ENCODE data around the gene DCHS1. TPM values are rescaled to one million over a fixed set of nuclear protein-coding genes. Genes with fewer than 3 reads are reported as not detected.

Gene DCHS1
- total RNA-seq, 1 experiment from 2014 or later: 14.2 TPM

- TF ChIP-seq KAT7 (CRISPR knock-in tag; IDR thresholded peaks at IDR 0.05; ENCODE audit: borderline replicate concordance) (no peak), MLX (CRISPR knock-in tag; IDR thresholded peaks at IDR 0.05) (no peak), MYBL2 (CRISPR knock-in tag; IDR thresholded peaks at IDR 0.05) (no peak)
Observed at GRCh38 chr11:6623391-6624363, 31.9 kb downstream of the DCHS1 start (continued).

DNA sequence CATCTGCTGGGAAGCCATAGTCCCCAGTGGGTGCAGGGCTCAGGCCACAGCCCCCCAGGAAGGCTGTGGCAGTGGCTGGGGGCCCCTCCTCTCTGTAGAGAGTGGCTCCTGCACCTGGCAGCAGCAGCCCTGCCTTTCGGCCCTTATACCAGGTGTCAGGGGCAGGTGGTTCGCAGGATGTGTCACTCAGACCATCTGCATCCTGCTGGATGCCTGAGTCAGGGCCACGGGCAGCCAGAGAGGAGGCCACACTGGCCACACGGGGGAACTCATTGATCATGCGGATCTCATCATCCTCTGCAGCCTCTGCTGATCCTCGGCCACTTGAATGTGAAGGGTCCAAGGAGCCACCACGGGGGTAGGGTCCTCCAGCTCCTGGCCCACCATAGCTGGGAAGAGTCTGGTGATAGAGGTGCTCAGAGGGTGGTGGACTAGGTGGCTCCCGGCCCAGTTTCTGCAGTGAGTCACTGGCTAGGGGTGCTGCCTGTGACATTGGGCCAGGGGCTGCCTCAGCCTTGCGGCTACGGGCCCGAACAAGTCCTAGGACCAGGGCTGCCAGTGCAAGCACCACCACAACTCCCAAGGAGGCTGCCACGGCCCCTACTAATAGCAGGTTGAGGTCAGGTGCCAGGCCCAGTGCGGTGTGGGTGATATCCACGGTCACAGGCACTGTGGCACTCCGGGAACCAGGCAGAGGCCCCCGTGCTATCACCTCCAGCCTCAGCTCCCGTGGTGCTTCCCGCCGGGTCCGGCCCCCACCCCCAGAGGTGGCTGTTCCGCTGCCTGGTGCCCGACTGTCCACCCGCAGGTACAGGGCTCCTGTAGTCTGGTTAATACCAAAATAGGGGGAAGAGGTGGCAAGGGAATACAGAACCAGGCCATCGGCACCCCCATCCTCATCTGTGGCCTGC is 33.1 kb downstream of the DCHS1 start:
- Mint-ChIP-seq H3K9me3 (no peaks in the 10 kb centered on the region), H3K27ac (no peak overlapping the region), H3K27me3 (ENCODE audit: low read depth) (no peaks in the 10 kb centered on the region), H3K4me3 (no peak overlapping the region), H3K36me3 (no peaks in the 10 kb centered on the region), H3K4me1 (no peaks in the 10 kb centered on the region)
- TF ChIP-seq PRDM15 (CRISPR knock-in tag; IDR thresholded peaks at IDR 0.05): no peak
- TF ChIP-seq TEAD4 (CRISPR knock-in tag; IDR thresholded peaks at IDR 0.05): no peak
- no peak for TF ChIP-seq CREB1 (CRISPR knock-in tag; IDR thresholded peaks at IDR 0.05)
- no peak for TF ChIP-seq MLX (CRISPR knock-in tag; IDR thresholded peaks at IDR 0.05)
- no peak for TF ChIP-seq MYBL2 (CRISPR knock-in tag; IDR thresholded peaks at IDR 0.05)
- TF ChIP-seq SOX15 (CRISPR knock-in tag; IDR thresholded peaks at IDR 0.05): no peak
- TF ChIP-seq NFE2L1 (CRISPR knock-in tag; IDR thresholded peaks at IDR 0.05): no peak
- TF ChIP-seq RELA (CRISPR knock-in tag; IDR thresholded peaks at IDR 0.05; ENCODE audit: borderline replicate concordance): no peak
- TF ChIP-seq, protein P1, sequence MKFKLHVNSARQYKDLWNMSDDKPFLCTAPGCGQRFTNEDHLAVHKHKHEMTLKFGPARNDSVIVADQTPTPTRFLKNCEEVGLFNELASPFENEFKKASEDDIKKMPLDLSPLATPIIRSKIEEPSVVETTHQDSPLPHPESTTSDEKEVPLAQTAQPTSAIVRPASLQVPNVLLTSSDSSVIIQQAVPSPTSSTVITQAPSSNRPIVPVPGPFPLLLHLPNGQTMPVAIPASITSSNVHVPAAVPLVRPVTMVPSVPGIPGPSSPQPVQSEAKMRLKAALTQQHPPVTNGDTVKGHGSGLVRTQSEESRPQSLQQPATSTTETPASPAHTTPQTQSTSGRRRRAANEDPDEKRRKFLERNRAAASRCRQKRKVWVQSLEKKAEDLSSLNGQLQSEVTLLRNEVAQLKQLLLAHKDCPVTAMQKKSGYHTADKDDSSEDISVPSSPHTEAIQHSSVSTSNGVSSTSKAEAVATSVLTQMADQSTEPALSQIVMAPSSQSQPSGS (CRISPR knock-in tag; IDR thresholded peaks at IDR 0.05; ENCODE audit: borderline replicate concordance, low read depth): no peak
- no peak for TF ChIP-seq SMAD4 (CRISPR knock-in tag; IDR thresholded peaks at IDR 0.05)
- TF ChIP-seq ESRRA (CRISPR knock-in tag; IDR thresholded peaks at IDR 0.05; ENCODE audit: borderline replicate concordance): no peak
- TF ChIP-seq ZNF281 (CRISPR knock-in tag; IDR thresholded peaks at IDR 0.05): no peak
- no peak for TF ChIP-seq PRRX2 (CRISPR knock-in tag; IDR thresholded peaks at IDR 0.05)
- TF ChIP-seq, protein P2, sequence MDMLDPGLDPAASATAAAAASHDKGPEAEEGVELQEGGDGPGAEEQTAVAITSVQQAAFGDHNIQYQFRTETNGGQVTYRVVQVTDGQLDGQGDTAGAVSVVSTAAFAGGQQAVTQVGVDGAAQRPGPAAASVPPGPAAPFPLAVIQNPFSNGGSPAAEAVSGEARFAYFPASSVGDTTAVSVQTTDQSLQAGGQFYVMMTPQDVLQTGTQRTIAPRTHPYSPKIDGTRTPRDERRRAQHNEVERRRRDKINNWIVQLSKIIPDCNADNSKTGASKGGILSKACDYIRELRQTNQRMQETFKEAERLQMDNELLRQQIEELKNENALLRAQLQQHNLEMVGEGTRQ (CRISPR knock-in tag; IDR thresholded peaks at IDR 0.05): no peak
- TF ChIP-seq HMGA2 (CRISPR knock-in tag; IDR thresholded peaks at IDR 0.05): no peak
- ChIA-PET CTCF (interaction anchor here (0.9 to 2.2 kb wide), 6 partner anchors 8 to 244 kb away, joined by 3 to 13 read pairs (median 3); partner anchors contain the start of genes MRPL17 and TAF10), POLR2A (interaction anchor here (0.8 to 1.3 kb wide), 2 partner anchors 11 to 15 kb away, joined by 3 to 5 read pairs; partner anchors contain the start of gene TAF10)
- ATAC-seq (no peak), DNase-seq (ENCODE audit: low spot score) (no peak)
